ENCODE data around the gene CCDC136. TPM values are rescaled to one million over a fixed set of nuclear protein-coding genes. Genes with fewer than 3 reads are reported as not detected.

CCDC136 gene
- total and polyA plus RNA-seq, 2 experiments from 2014 or later: 27.1 to 55.7 TPM

- Mint-ChIP-seq H3K4me1 (peaks cover 37% of the 10 kb centered on the region), H3K27me3 (ENCODE audit: insufficient read depth, low read depth, poor library complexity) (peaks cover 31% of the 10 kb centered on the region), H3K9me3 (no peaks in the 10 kb centered on the region), H3K27ac (no peak within 1 kb of the TSS; the same call in 1 of the 2 replicates), H3K4me3 (peak within 1 kb of the TSS; percentile 88), H3K36me3 (ENCODE audit: low read depth) (peaks cover 11% of the 10 kb centered on the region)
- no peak within 1 kb of the TSS for H3K27ac ChIP-seq (ENCODE audit: low read depth)
- no peaks in the 10 kb centered on the region for H3K9me2 ChIP-seq (ENCODE audit: insufficient read depth)
- peaks cover 12% of the 10 kb centered on the region for H3K27me3 ChIP-seq (ENCODE audit: insufficient read depth)
- peak; percentile 97 for DNase-seq (ENCODE audit: low spot score)
- peak within 1 kb of the TSS; percentile 63; the same call in 1 of the 2 replicates for H2AFZ ChIP-seq
- no peaks in the 10 kb centered on the region for H3K36me3 ChIP-seq (ENCODE audit: insufficient read depth)
- peak; percentile 78 for ATAC-seq
- H3K4me3 ChIP-seq: peak within 1 kb of the TSS; percentile 81
- H3K4me2 ChIP-seq: peak within 1 kb of the TSS; percentile 98
- H3K79me2 ChIP-seq (replicated peaks; ENCODE audit: insufficient read depth): peaks cover 12% of the 10 kb centered on the region
- TF ChIP-seq REST (IDR thresholded peaks at IDR 0.05; ENCODE audit: unreplicated experiment) (no peak), STAT1 (IDR thresholded peaks at IDR 0.05; ENCODE audit: unreplicated experiment) (no peak), CREB1 (CRISPR knock-in tag; IDR thresholded peaks at IDR 0.05; ENCODE audit: low read depth) (peak; percentile 67), POLR2AphosphoS5 (IDR thresholded peaks at IDR 0.05; ENCODE audit: low read depth) (peak; percentile 92), ZNF114 (CRISPR knock-in tag; IDR thresholded peaks at IDR 0.05) (no peak)
- TF ChIP-seq, protein P1, sequence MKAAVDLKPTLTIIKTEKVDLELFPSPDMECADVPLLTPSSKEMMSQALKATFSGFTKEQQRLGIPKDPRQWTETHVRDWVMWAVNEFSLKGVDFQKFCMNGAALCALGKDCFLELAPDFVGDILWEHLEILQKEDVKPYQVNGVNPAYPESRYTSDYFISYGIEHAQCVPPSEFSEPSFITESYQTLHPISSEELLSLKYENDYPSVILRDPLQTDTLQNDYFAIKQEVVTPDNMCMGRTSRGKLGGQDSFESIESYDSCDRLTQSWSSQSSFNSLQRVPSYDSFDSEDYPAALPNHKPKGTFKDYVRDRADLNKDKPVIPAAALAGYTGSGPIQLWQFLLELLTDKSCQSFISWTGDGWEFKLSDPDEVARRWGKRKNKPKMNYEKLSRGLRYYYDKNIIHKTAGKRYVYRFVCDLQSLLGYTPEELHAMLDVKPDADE (IDR thresholded peaks at IDR 0.05): peak; percentile 72
- peaks cover 12% of the 10 kb centered on the region for H3K4me1 ChIP-seq (ENCODE audit: insufficient read depth)
- H4K20me1 ChIP-seq (replicated peaks; ENCODE audit: insufficient read depth): peaks cover 4% of the 10 kb centered on the region
- H3F3A ChIP-seq (replicated peaks; ENCODE audit: low read depth): peaks cover 8% of the 10 kb centered on the region; the same call in 1 of the 2 replicates
Observed at GRCh38 chr7:128862571-128863432, 71.0 kb downstream of the CCDC136 start, which contains the start of gene ATP6V1F. Gene ATP6V1F (plus strand): TSS chr7:128862856. CDS start chr7:128862905, 49 bp downstream.

GRCh38 chr7:128863433-128863989, 71.7 kb downstream of the CCDC136 start:
- ATAC-seq: peak; percentile 67
- Histone ChIP-seq H3K79me2 (replicated peaks; ENCODE audit: insufficient read depth) (peaks cover 12% of the 10 kb centered on the region), H3K4me2 (peak overlapping the region; percentile 98), H3F3A (replicated peaks; ENCODE audit: low read depth) (peaks cover 12% of the 10 kb centered on the region; the same call in 1 of the 2 replicates), H3K27me3 (ENCODE audit: insufficient read depth) (peaks cover 19% of the 10 kb centered on the region), H3K27ac (ENCODE audit: low read depth) (no peak overlapping the region), H3K36me3 (ENCODE audit: insufficient read depth) (no peaks in the 10 kb centered on the region), H3K4me1 (ENCODE audit: insufficient read depth) (peaks cover 19% of the 10 kb centered on the region), H3K4me3 (peak overlapping the region; percentile 81), H2AFZ (peak overlapping the region; percentile 14; the same call in 1 of the 2 replicates), H3K9me2 (ENCODE audit: insufficient read depth) (no peaks in the 10 kb centered on the region), H4K20me1 (replicated peaks; ENCODE audit: insufficient read depth) (peaks cover 7% of the 10 kb centered on the region)
- peak; percentile 90 for DNase-seq (ENCODE audit: low spot score)
- Mint-ChIP-seq H3K4me3 (peak overlapping the region; percentile 88), H3K9me3 (no peaks in the 10 kb centered on the region), H3K27me3 (ENCODE audit: insufficient read depth, low read depth, poor library complexity) (peaks cover 38% of the 10 kb centered on the region), H3K36me3 (ENCODE audit: low read depth) (peaks cover 11% of the 10 kb centered on the region), H3K27ac (no peak overlapping the region), H3K4me1 (peaks cover 44% of the 10 kb centered on the region)
- peak; percentile 51 to 57 for TF ChIP-seq CTCF (conservative IDR thresholded peaks at IDR 0.05; ENCODE audit: low read depth in 2 of 2)
- TF ChIP-seq, protein P1 (IDR thresholded peaks at IDR 0.05): no peak
- no peak for TF ChIP-seq POLR2AphosphoS5 (IDR thresholded peaks at IDR 0.05; ENCODE audit: low read depth)
- TF ChIP-seq ZNF114 (CRISPR knock-in tag; IDR thresholded peaks at IDR 0.05): no peak
- TF ChIP-seq EZH2 (IDR thresholded peaks at IDR 0.05; ENCODE audit: low read depth, unreplicated experiment): no peak

Data from GM23338 (cell line).